OCI-LY3 (cell line): ENCODE results near the gene ODF2L.
"Not testable (repeated sequence)": the region's sequence is repeated elsewhere in the genome, so short reads cannot be mapped to it uniquely, and the experiment has no call there.

ENCODE experiments used
- EZH2phosphoT487 ChIP-seq: fragments of 200-600 bp; shearing (Covaris generic); IDR thresholded peaks from 2 replicates; pipeline ENCODE4 v1.6.1; 2018; ENCODE audit warnings: antibody characterized with exemption, mixed run types, low read depth
- TF ChIP-seq, protein P1 (sequence below): fragments of 200-600, 300-600 bp; sonication (generic); IDR thresholded peaks from 2 replicates; pipeline ENCODE4 v1.5.1; 2014; ENCODE audit warnings: antibody characterized with exemption, low read length, low read depth

DNA sequence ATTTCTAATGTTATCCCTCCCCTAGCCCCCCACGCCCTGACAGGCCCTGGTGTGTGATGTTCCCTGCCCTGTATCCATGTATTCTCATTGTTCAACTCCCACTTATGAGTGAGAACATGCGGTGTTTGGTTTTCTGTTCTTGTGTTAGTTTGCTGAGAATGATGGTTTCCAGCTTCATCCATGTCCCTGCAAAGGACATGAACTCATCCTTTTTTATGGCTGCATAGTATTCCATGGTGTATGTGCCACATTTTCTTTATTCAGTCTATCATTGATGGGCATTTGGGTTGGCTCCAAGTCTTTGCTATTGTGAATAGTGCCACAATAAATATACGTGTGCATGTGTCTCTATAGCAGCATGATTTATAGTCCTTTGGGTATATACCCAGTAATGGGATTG, 45.9 kb downstream of the ODF2L start:
- TF ChIP-seq, protein P1, sequence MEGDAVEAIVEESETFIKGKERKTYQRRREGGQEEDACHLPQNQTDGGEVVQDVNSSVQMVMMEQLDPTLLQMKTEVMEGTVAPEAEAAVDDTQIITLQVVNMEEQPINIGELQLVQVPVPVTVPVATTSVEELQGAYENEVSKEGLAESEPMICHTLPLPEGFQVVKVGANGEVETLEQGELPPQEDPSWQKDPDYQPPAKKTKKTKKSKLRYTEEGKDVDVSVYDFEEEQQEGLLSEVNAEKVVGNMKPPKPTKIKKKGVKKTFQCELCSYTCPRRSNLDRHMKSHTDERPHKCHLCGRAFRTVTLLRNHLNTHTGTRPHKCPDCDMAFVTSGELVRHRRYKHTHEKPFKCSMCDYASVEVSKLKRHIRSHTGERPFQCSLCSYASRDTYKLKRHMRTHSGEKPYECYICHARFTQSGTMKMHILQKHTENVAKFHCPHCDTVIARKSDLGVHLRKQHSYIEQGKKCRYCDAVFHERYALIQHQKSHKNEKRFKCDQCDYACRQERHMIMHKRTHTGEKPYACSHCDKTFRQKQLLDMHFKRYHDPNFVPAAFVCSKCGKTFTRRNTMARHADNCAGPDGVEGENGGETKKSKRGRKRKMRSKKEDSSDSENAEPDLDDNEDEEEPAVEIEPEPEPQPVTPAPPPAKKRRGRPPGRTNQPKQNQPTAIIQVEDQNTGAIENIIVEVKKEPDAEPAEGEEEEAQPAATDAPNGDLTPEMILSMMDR, result not testable (repeated sequence)
- TF ChIP-seq EZH2phosphoT487, result not testable (repeated sequence)
